HepG2 (cell line): ENCODE measurements around the gene UBR7. TPM values are rescaled to one million over a fixed set of nuclear protein-coding genes. Genes with fewer than 3 reads are reported as not detected.

ENCODE experiments used
- CBX5 ChIP-seq: sonication (generic); formaldehyde crosslinking; IDR thresholded peaks from 2 replicates; pipeline ENCODE4 v1.4.0; 2020; ENCODE audit warnings: missing genetic modification reagents, borderline replicate concordance
- DMAP1 ChIP-seq: IDR thresholded peaks from 2 replicates; pipeline ENCODE4 v1.6.1; 2016
- HOXD1 ChIP-seq: sonication (generic); formaldehyde crosslinking; IDR thresholded peaks from 2 replicates; pipeline ENCODE4 v1.5.0; 2020; ENCODE audit warnings: missing genetic modification reagents
- IKZF4 ChIP-seq: sonication (generic); formaldehyde crosslinking; IDR thresholded peaks from 2 replicates; pipeline ENCODE4 v1.5.1; 2020; ENCODE audit warnings: borderline replicate concordance, mild to moderate bottlenecking, low read depth, missing genetic modification reagents; ENCODE audit errors: not compliant biosample characterization
- IRX3 ChIP-seq: sonication (generic); formaldehyde crosslinking; IDR thresholded peaks from 2 replicates; pipeline ENCODE4 v1.8.1; 2023; ENCODE audit warnings: mild to moderate bottlenecking, low read depth, missing genetic modification reagents, borderline replicate concordance
- KDM1A ChIP-seq: IDR thresholded peaks from 2 replicates; pipeline ENCODE4 v1.6.1; 2016; ENCODE audit warnings: missing compliant biosample characterization
- KDM5B ChIP-seq: sonication (generic); formaldehyde crosslinking; IDR thresholded peaks from 2 replicates; pipeline ENCODE4 v1.4.0; 2020; ENCODE audit warnings: missing genetic modification reagents, mild to moderate bottlenecking, borderline replicate concordance
- MAFK ChIP-seq, 2 experiments: IDR thresholded peaks in 1 of 2; conservative IDR thresholded peaks in 1 of 2; 2 replicates each; pipeline ENCODE4 v1.6.1; 2011; ENCODE audit warnings: improper control_type of control experiment in 2 of 2, low read length in 2 of 2
- NONO ChIP-seq, 2 experiments: fragments of 450-650 bp in 1 of 2; sonication (generic) in 1 of 2; formaldehyde crosslinking in 1 of 2; IDR thresholded peaks in 1 of 2; conservative IDR thresholded peaks in 1 of 2; 2 replicates each; pipeline versions ENCODE4 v1.6.1 to v1.8.0; 2017 to 2022; ENCODE audit warnings: mild to moderate bottlenecking in 1 of 2, missing genetic modification reagents in 1 of 2, moderate library complexity in 1 of 2
- SRSF1 ChIP-seq: fragments of 200-400 bp; formaldehyde crosslinking; optimal IDR thresholded peaks from 2 replicates; pipeline ENCODE3; 2017; ENCODE audit warnings: mild to moderate bottlenecking, low read depth, low read length, moderate library complexity
- SYNCRIP ChIP-seq: fragments of 200-400 bp; formaldehyde crosslinking; IDR thresholded peaks from 2 replicates; pipeline ENCODE4 v1.6.1; 2018; ENCODE audit warnings: mild to moderate bottlenecking, low read depth, low read length; ENCODE audit not compliant: insufficient read depth
- TAF15 ChIP-seq: fragments of 200-400 bp; formaldehyde crosslinking; IDR thresholded peaks from one replicate; pipeline ENCODE4 v1.6.1; 2018; ENCODE audit warnings: mild to moderate bottlenecking, low read depth, low read length; ENCODE audit not compliant: poor library complexity, severe bottlenecking
- TIGD3 ChIP-seq: sonication (generic); formaldehyde crosslinking; IDR thresholded peaks from 2 replicates; pipeline ENCODE4 v1.5.1; 2020; ENCODE audit warnings: mild to moderate bottlenecking, missing genetic modification reagents, borderline replicate concordance
- ZBTB42 ChIP-seq: sonication (generic); formaldehyde crosslinking; IDR thresholded peaks from 2 replicates; pipeline ENCODE4 v1.5.0; 2020; ENCODE audit warnings: mild to moderate bottlenecking, missing genetic modification reagents
- ZFP36L2 ChIP-seq: sonication (generic); formaldehyde crosslinking; IDR thresholded peaks from 2 replicates; pipeline ENCODE4 v1.4.0; 2020; ENCODE audit warnings: missing genetic modification reagents
- ZGPAT ChIP-seq: IDR thresholded peaks from 2 replicates; pipeline ENCODE4 v1.6.1; 2016; ENCODE audit warnings: mild to moderate bottlenecking
- ZNF10 ChIP-seq: sonication (generic); formaldehyde crosslinking; IDR thresholded peaks from 2 replicates; pipeline ENCODE4 v1.4.0; 2020; ENCODE audit warnings: mild to moderate bottlenecking, low read depth, missing genetic modification reagents, borderline replicate concordance
- ZNF230 ChIP-seq: sonication (generic); formaldehyde crosslinking; IDR thresholded peaks from 2 replicates; pipeline ENCODE4 v1.4.0; 2020; ENCODE audit warnings: mild to moderate bottlenecking, missing genetic modification reagents
- ZNF350 ChIP-seq: sonication (generic); formaldehyde crosslinking; IDR thresholded peaks from 2 replicates; pipeline ENCODE4 v1.4.0; 2020; ENCODE audit warnings: mild to moderate bottlenecking, low read depth, missing genetic modification reagents, borderline replicate concordance
- ZNF557 ChIP-seq: sonication (generic); formaldehyde crosslinking; IDR thresholded peaks from 2 replicates; pipeline ENCODE4 v1.4.0; 2020; ENCODE audit warnings: missing genetic modification reagents
- ZNF562 ChIP-seq: sonication (generic); formaldehyde crosslinking; IDR thresholded peaks from 2 replicates; pipeline ENCODE4 v1.8.0; 2022; ENCODE audit warnings: missing genetic modification reagents, borderline replicate concordance
- ZNF737 ChIP-seq: sonication (generic); formaldehyde crosslinking; IDR thresholded peaks from 2 replicates; pipeline ENCODE4 v1.5.0; 2020; ENCODE audit warnings: missing genetic modification reagents, mild to moderate bottlenecking, borderline replicate concordance
- ZNF782 ChIP-seq: sonication (generic); formaldehyde crosslinking; IDR thresholded peaks from 2 replicates; pipeline ENCODE4 v1.4.0; 2020; ENCODE audit warnings: missing genetic modification reagents, mild to moderate bottlenecking, borderline replicate concordance
- ZNF883 ChIP-seq: sonication (generic); formaldehyde crosslinking; IDR thresholded peaks from 2 replicates; pipeline ENCODE4 v1.5.1; 2020; ENCODE audit warnings: mild to moderate bottlenecking, missing genetic modification reagents; ENCODE audit errors: not compliant biosample characterization
- polyA plus RNA-seq, 8 experiments: library from polyadenylated mRNA; depleted of rRNA in 3 of 8; stranded (reverse) in 7 of 8; unstranded in 1 of 8; fragments of >200 nt; fragmentation: Illumina TruSeq in 4 of 8; extraction: Trizol in 4 of 8; gene quantifications; 2 replicates each; pipeline versions ENCODE4 v1.2.1 to v1.2.3, GENCODE V29; 2011 to 2016; ENCODE audit warnings: low read depth in 4 of 8, missing spikeins in 1 of 8, mixed read lengths in 1 of 8; ENCODE audit not compliant: insufficient read depth in 1 of 8
- total RNA-seq, 5 experiments: library from RNA; depleted of rRNA; stranded (reverse); fragments of >200 nt; fragmentation: Illumina TruSeq; extraction: Trizol; gene quantifications; 2 replicates each; pipeline ENCODE4 v1.2.3, GENCODE V29; 2016; ENCODE audit warnings: low read depth in 1 of 5
- TF ChIP-seq, protein P1 (sequence below): sonication (generic); formaldehyde crosslinking; IDR thresholded peaks from 2 replicates; pipeline ENCODE4 v1.8.0; 2022; ENCODE audit warnings: mild to moderate bottlenecking, missing genetic modification reagents

Gene UBR7
- total and polyA plus RNA-seq, 2 of the 13 experiments (the other 11 are each of a cell fraction or from before 2014, with no cell fraction given), result 11.0 to 19.7 TPM

GRCh38 chr14:93206793-93207467 lies at the start of gene UBR7, which contains the start of gene GON7 (continued):
- TF ChIP-seq KDM5B (CRISPR knock-in tag) (peak; percentile 93), ZNF737 (no peak), ZNF557 (no peak), ZGPAT (peak; percentile 91), ZNF10 (CRISPR knock-in tag) (no peak), IKZF4 (peak; percentile 47), HOXD1 (CRISPR knock-in tag) (0 out of 2 replicates have a peak, but pooled peaks have one; percentile 13), ZNF562 (CRISPR knock-in tag) (no peak), IRX3 (CRISPR knock-in tag) (no peak), NONO (IDR thresholded peaks at IDR 0.05) (no peak), NONO (CRISPR knock-in tag; conservative IDR thresholded peaks at IDR 0.05) (peak; percentile 92), ZNF883 (peak; percentile 94), TAF15 (no peak), ZFP36L2 (CRISPR knock-in tag) (no peak), TIGD3 (no peak), SRSF1 (peak; percentile 67), KDM1A (no peak), ZNF350 (CRISPR knock-in tag) (peak; percentile 70; the same call in 1 of the 2 replicates), DMAP1 (CRISPR knock-in tag) (no peak; the same call in 1 of the 2 replicates), ZNF230 (CRISPR knock-in tag) (no peak; the same call in 1 of the 2 replicates), CBX5 (CRISPR knock-in tag) (no peak; the same call in 1 of the 2 replicates), SYNCRIP (no peak), ZBTB42 (no peak), MAFK (conservative IDR thresholded peaks at IDR 0.05 in 1 of 2, IDR thresholded peaks at IDR 0.05 in 1 of 2; ENCODE audit: low read length in 2 of 2) (no peak), ZNF782 (CRISPR knock-in tag) (no peak; the same call in 1 of the 2 replicates)
- TF ChIP-seq, protein P1, sequence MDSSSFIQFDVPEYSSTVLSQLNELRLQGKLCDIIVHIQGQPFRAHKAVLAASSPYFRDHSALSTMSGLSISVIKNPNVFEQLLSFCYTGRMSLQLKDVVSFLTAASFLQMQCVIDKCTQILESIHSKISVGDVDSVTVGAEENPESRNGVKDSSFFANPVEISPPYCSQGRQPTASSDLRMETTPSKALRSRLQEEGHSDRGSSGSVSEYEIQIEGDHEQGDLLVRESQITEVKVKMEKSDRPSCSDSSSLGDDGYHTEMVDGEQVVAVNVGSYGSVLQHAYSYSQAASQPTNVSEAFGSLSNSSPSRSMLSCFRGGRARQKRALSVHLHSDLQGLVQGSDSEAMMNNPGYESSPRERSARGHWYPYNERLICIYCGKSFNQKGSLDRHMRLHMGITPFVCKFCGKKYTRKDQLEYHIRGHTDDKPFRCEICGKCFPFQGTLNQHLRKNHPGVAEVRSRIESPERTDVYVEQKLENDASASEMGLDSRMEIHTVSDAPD (CRISPR knock-in tag), result no peak
